ENCODE measurements around the gene ABAT.
A peak's percentile ranks its signal among the peaks of the same experiment; 100 is the strongest.

The ABAT gene

DNA sequence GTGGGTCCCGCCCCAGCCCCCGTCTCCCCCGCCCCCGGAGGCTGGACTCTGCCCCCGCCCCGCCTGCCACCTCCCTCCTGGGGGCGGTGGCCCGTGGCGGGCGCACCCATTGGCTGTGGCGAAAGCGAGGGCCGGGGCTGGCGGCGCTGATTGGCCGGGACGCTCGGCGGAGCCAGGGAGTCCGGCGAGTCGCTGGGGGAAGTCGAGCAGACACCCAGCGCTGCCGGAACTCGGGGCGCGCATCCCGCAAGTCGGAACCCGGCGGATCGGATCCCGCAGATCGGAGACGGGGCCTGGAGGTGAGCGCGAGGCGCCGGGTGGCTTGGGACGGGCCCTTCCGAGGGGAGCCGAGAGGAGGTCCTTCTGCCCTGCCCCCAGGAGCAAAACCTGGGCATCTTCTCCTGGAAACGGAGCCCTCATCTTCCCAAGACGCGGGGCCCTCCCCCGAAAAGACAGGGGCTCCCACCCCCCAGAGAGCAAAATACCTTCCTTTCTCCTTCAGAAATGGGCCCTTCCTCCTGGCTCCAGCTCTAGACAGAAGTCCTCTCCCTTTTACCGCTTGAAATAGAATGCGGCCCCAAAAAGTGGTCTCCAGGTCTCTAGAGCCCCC is at the start of gene ABAT:
TSS of gene ABAT (plus strand) at position 205 of the 610 bp plus-strand sequence. CDS start 61,123 bp downstream, outside the sequence.
- DNase-seq (ENCODE audit: low read depth): peak; percentile 81

DNA sequence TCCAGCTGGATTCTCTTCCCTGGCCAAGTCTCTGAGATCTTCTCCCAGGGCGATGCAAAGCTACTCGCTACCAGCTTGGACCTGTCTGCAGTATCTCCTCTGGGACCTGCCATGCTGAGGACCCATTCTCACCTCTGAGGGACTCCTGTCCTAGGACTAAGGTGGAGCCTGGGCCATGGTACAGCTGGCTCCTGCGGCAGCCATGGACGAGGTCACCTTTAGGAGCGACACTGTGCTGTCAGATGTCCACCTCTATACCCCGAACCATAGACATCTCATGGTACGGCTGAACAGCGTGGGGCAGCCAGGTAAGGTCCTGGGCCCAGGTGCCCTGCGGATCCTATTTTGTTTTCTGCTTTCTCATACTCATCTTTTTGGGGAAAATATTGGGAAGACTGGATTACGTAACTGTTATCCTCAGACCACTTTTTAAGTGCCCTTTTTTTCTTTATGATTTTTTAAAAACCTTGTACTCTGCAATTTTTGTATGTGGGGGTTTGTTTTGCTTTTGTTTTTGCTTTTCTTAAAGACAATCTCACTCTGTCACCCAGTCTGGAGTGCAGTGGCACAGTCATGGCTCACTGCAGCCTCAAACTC is 48.8 kb upstream of the ABAT start:
- no peak for DNase-seq (ENCODE audit: low read depth)

DNA sequence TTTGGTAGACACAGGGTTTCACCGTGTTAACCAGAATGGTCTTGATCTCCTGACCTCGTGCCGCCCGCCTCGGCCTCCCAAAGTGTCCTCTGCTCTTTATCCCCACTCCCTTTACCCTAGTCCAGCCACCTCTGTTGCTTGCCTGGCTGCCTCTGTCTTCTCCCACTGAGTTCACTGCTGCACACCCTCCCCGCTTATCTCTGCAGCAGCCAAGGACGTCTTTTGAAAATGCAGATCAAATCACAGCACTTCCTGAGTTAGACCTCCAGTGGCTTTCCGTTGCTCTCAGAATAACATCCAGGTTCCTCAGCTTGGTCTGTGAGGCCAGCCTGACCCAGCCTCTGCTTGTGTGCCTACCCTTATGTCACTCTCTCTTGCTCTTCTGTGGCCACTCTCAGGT is 47.5 kb upstream of the ABAT start:
- DNase-seq (ENCODE audit: low read depth): no peak

DNA sequence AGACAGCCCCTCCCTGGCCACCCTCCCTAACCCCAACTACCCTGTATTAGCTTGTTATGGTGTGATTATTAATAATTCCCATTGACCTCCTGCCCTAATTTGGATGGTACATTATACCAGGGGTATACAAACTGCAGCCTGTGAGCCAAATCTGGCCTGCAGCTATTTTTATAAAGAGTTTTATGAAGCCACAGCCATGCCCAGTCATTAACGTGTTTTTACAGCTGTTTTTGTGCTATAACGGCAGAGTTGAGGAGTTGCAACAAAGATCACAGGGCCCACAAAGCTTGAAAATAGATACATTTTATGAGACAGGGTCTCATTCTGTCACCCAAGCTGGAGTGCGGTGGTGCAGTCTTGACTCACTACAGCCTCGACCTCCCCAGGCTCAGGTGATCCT is 47.0 kb upstream of the ABAT start:
- no peak for DNase-seq (ENCODE audit: low read depth)

DNA sequence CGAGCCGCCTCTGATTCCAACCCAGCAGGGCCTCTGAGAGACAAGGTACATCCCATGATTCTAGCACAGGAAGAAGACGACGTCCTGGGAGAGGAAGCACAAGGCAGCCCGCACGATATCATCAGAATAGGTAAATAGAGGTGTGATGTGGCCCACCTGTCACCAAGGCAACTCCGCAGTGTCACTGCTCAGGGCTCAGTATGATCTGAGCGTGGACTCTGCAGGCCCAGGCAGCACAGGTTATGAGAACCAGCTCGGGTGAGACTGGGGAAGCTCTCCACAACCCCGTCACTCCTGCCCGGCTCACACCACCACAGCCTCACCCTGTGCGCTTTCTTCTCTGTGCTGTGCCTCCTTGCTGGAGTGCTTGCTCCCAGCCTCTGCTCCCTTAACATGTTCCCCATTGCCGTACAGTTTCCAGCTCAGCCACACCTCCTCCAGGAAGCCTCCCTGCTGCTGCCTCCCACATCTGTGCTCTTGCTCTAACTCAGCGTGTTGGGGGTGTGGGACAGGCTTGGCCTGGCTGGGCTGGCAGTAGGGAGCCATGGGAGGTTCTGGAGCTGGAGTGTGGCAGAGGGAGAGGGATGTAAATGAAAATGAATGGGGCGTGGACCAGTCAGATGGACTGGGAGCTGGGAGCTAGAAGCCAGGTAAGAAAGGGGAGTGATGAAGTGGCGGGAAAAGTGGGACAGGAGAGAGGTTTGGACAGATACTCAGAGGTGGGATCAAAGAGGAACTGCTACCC is 45.3 kb upstream of the ABAT start:
- no peak for DNase-seq (ENCODE audit: low read depth)

DNA sequence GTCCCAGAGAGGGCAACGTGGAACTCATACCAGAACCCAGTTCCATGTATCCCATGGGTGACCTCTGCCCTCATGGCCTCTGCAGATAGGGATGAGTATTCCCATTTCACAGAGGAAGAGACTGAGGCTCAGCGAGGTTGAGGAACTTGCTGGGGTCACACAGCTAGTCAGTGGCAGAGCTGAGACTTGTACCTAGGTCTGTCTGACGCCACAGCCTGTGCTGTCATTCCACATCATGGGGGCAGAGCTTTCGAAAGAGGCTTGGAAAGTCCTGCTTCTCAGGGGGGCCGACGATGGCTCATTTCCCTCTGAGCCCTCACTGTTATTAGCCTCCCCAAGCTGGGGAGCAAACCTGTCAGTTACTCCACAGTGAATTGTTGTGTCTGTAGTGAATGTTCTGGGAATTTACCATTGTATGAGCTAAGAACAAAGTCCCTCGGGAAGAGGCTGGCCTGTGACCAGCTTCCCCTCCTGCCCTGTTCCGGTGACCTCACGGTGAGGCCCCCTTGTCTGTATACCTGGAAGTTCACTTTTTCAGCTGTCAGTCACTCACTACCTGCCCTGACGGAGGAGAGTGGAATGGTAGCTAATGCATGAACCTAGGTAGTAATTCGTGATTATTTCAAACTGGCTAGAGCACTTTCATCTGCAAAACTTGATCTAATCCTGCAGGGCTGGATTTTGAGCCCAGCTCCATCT is 44.0 kb upstream of the ABAT start:
- no peak for DNase-seq (ENCODE audit: low read depth)

DNA sequence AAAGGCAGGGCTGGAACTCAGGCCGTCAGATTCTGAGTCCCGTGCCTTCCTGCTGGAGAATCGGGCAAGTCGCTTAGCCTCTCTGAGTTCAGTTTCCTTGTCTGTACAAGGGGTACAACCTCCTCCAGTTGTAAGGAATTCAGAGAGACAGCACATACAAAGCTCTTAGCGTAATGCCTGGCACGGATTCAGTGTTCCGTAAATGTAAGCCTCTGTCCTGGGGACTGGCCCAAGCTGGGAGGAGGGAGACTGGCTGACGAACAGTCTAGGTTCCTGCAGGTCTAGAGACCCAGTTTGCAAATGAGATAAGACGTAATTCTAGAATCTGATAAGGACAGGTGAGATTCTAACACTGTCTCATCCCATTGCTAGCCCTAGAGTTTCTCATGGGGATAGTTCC is 43.0 kb upstream of the ABAT start:
- no peak for DNase-seq (ENCODE audit: low read depth)

- no peak for DNase-seq (ENCODE audit: low read depth)
These were observed 42.5 kb upstream of the ABAT start for GRCh38 chr16:8631818-8632465.

GRCh38 chr16:8632675-8633182 is 41.7 kb upstream of the ABAT start:
- DNase-seq (ENCODE audit: low read depth): no peak

GRCh38 chr16:8634991-8635736 is 39.3 kb upstream of the ABAT start:
- no peak for DNase-seq (ENCODE audit: low read depth)

DNA sequence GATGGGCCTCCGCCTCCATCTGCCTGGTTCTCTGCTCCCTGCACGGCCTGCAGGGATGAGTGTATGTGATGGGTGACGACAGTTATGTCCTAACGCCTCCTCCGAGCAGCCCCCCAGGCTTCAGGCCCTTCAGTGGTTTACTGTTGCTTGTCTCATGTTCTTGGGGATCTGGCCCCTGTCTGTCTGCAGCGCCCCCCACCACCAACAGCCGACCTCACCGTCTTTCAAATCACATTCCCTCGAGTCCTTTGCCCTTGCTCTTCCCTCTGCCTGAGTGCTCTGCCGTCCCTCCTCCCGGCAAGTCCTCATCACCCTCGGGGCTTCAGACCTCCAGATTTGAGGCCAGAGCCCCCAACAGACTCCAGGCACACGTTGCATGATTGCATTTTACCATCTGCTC is 34.7 kb upstream of the ABAT start:
- no peak for DNase-seq (ENCODE audit: low read depth)

- no peak for DNase-seq (ENCODE audit: low read depth)
These were observed 32.7 kb upstream of the ABAT start for GRCh38 chr16:8641671-8642070.

- DNase-seq (ENCODE audit: low read depth): no peak
These were observed 32.3 kb upstream of the ABAT start for GRCh38 chr16:8642146-8642545.

DNA sequence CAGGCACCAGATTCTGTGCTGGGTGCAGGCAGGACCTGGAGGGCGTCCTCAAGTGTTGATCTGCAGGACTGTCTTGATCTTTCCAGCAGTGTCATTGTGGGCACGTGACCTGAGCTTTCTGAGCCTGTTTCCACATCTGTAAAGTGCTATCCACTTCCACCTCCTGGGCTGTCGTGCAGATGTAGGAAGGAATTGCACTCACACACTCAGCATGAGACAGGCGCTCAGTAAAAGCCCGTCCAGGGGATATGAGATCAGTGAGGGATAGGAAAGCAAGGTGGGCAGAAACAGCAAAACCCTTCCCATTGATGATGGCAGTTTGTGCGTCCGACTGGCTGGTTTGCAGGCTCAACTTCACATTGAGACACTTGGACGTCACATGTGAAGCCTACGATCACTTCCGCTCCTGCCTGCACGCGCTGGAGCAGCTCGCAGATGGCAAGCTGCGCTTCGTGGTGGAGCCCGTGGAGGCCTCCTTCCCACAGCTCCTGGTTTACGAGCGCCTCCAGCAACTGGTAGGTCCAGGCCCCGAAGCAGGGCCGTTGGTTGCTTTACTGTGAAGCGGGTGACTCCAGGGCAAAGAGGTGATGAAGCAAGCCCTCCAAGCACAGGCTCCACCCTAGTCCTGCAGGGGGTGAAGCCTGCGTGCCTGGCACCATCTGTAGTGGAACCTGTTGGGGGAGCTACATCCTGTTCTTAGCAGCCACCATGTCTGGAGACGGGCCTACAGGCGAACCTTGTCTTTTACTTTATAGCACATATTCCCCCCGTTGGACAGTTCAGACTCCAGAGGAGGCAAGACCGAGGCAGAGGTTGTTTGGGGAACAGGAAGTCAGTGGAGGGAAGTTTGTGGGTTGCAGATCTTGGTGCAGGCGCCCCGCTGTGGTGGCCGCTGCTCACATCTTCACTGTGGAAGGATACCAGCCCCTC is 29.9 kb upstream of the ABAT start:
- DNase-seq (ENCODE audit: low read depth): no peak

- no peak for DNase-seq (ENCODE audit: low read depth)
These were observed 29.3 kb upstream of the ABAT start for GRCh38 chr16:8645141-8645521.

DNA sequence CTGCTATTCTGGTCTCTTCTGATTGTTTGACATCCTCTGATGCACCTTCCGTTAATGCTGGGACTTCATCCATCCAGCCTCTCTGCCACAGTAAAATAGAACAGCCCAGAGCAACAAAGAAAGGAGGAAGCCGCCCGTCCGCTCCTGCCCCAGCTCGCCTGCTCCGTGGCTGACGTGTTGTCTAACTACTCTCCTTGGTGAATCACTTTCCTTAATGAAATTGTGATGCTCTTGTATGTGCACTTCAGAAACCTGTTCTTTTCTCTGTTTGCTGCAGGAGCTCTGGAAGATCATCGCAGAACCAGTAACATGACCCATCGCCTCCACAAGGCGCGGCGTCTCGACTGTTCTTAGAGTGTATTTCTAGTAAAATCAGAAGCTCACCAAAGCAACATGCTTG is 28.6 kb upstream of the ABAT start:
- DNase-seq (ENCODE audit: low read depth): no peak

DNA sequence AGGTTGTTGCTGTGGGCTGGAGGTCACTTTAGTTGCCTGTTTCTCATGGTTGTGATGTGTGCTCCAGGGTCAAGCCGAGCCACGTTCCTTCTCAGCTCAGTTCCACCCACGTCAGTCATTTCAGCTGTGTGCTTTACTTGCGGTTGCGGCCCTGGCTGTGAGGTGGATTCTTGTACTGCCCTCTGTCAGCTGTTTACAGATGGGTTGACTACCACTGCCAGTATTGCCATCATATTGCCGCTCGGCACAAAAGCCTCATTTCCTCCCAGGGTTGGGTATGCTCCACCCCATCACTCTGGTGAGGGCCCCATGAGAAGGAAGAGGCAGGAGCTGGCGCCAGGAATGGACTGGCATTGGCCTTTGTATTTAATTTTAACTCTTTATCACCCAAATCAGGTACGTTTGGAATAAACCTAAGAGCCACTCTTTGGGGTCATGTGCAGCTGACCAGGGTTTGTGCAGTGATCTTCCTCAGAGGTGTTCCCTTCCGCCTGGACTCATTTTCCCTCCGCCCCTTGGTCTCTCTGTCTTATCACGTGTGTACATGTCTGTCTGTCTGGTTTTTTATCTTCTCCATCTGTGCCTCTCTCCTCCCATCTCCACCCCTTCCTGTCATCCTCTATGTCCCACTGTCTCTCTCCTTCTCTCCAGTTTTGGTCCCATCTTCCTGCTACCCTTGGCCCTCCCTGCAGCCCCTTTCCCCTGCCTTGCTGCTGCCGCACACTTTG is 27.9 kb upstream of the ABAT start:
- no peak for DNase-seq (ENCODE audit: low read depth)

- DNase-seq (ENCODE audit: low read depth): no peak
These were observed 26.6 kb upstream of the ABAT start for GRCh38 chr16:8647721-8648318.

- no peak for DNase-seq (ENCODE audit: low read depth)
These were observed 25.5 kb upstream of the ABAT start for GRCh38 chr16:8648877-8649276.
